Loucy (cell line): ENCODE data around the gene POLR3F.
A peak's percentile ranks its signal among the peaks of the same experiment; 100 is the strongest.

ENCODE experiments used
- H2AFZ ChIP-seq: fragments of 200-600 bp; sonication (generic); 2 replicates; pipeline ENCODE4 v1.6.0; 2016; ENCODE audit warnings: antibody characterized with exemption, mild to moderate bottlenecking, low read length, moderate library complexity
- H3F3A ChIP-seq: fragments of 200-600 bp; 2 replicates; pipeline ENCODE4 v1.6.0; 2016; ENCODE audit warnings: antibody characterized with exemption, low read depth, mild to moderate bottlenecking
- H3K27me3 ChIP-seq: fragments of 200-600 bp; sonication (generic); 2 replicates; pipeline ENCODE4 v1.6.1; 2014; ENCODE audit warnings: low read length, mild to moderate bottlenecking; ENCODE audit not compliant: insufficient read depth, poor library complexity, severe bottlenecking
- H3K36me3 ChIP-seq: fragments of 200-600 bp; sonication (generic); 2 replicates; pipeline ENCODE4 v1.6.1; 2016; ENCODE audit warnings: low read length; ENCODE audit not compliant: insufficient read depth
- H3K4me1 ChIP-seq: fragments of 200-600 bp; sonication (generic); 2 replicates; pipeline ENCODE4 v1.5.1; 2014; ENCODE audit warnings: low read length, mild to moderate bottlenecking; ENCODE audit not compliant: insufficient read depth, poor library complexity, severe bottlenecking
- H3K4me2 ChIP-seq: fragments of 200-600 bp; sonication (generic); 2 replicates; pipeline ENCODE4 v1.6.0; 2014; ENCODE audit warnings: antibody characterized with exemption, low read length, low read depth, mild to moderate bottlenecking; ENCODE audit not compliant: poor library complexity, severe bottlenecking
- H3K4me3 ChIP-seq: fragments of 200-600 bp; sonication (generic); 2 replicates; pipeline ENCODE4 v1.5.1; 2014; ENCODE audit warnings: low read length, mild to moderate bottlenecking, mixed read lengths; ENCODE audit not compliant: poor library complexity, severe bottlenecking
- H3K79me2 ChIP-seq: fragments of 200-600 bp; sonication (generic); 2 replicates; pipeline ENCODE4 v1.6.1; 2014; ENCODE audit warnings: low read length; ENCODE audit not compliant: insufficient read depth
- H3K9ac ChIP-seq: fragments of 200-600 bp; sonication (generic); 2 replicates; pipeline ENCODE4 v1.6.0; 2014; ENCODE audit warnings: mild to moderate bottlenecking, low read depth, low read length, moderate library complexity; ENCODE audit not compliant: poor library complexity, severe bottlenecking
- H3K9me2 ChIP-seq: fragments of 200-600 bp; sonication (generic); replicated peaks from 2 replicates; pipeline ENCODE4 v1.6.1; 2016; ENCODE audit warnings: low read depth, low read length, mixed read lengths
- H3K9me3 ChIP-seq: fragments of 200-600 bp; sonication (generic); 2 replicates; pipeline ENCODE4 v1.6.1; 2014; ENCODE audit warnings: mild to moderate bottlenecking, antibody characterized with exemption, low read length, low read depth; ENCODE audit not compliant: insufficient read depth
- H4K20me1 ChIP-seq: fragments of 200-600 bp; sonication (generic); 2 replicates; pipeline ENCODE4 v1.6.0; 2014; ENCODE audit warnings: antibody characterized with exemption, low read length, mild to moderate bottlenecking; ENCODE audit not compliant: insufficient read depth, poor library complexity, severe bottlenecking
- EZH2phosphoT487 ChIP-seq: fragments of 200-600 bp; IDR thresholded peaks from 2 replicates; pipeline ENCODE4 v1.6.1; 2018; ENCODE audit warnings: antibody characterized with exemption, mild to moderate bottlenecking, moderate library complexity, borderline replicate concordance
- TF ChIP-seq, protein P1 (sequence below): fragments of 200-600 bp; sonication (generic); conservative IDR thresholded peaks from 2 replicates; pipeline ENCODE4 v1.5.1; 2014; ENCODE audit warnings: mild to moderate bottlenecking, antibody characterized with exemption, low read length

POLR3F gene

DNA sequence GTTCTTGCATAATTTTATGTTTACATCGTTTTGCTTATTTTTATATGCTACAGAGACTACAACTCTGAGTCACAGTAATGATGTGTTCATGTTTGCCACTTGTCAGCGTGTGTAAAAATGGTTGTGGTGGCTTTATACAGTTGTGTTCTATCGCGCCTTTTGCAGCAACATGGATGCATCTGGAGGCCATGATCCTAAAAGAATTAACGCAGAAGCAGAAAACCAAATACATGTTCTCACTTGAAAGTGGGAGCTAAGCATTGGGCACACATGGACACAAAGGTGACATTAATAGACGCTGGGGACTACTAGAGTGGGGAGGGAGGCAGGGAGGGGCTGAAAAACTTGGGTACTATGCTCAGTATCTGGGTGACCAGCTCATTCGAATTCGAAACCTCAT is 39.6 kb downstream of the POLR3F start:
- peaks cover 22% of the 10 kb centered on the region for H3K4me1 ChIP-seq
- H3K9me2 ChIP-seq: no peaks in the 10 kb centered on the region
- peaks cover 3% of the 10 kb centered on the region for H4K20me1 ChIP-seq
- H3K36me3 ChIP-seq: no peaks in the 10 kb centered on the region
- peaks cover 29% of the 10 kb centered on the region for H3K27me3 ChIP-seq
- H3F3A ChIP-seq: no peaks in the 10 kb centered on the region
- H3K9me3 ChIP-seq: no peaks in the 10 kb centered on the region
- H3K4me3 ChIP-seq: peak overlapping the region; percentile 76
- H3K9ac ChIP-seq: peak overlapping the region; percentile 68
- H3K4me2 ChIP-seq: peak overlapping the region; percentile 84
- H3K79me2 ChIP-seq: peaks cover 19% of the 10 kb centered on the region
- peak overlapping the region; percentile 96 for H2AFZ ChIP-seq
- TF ChIP-seq, protein P1, sequence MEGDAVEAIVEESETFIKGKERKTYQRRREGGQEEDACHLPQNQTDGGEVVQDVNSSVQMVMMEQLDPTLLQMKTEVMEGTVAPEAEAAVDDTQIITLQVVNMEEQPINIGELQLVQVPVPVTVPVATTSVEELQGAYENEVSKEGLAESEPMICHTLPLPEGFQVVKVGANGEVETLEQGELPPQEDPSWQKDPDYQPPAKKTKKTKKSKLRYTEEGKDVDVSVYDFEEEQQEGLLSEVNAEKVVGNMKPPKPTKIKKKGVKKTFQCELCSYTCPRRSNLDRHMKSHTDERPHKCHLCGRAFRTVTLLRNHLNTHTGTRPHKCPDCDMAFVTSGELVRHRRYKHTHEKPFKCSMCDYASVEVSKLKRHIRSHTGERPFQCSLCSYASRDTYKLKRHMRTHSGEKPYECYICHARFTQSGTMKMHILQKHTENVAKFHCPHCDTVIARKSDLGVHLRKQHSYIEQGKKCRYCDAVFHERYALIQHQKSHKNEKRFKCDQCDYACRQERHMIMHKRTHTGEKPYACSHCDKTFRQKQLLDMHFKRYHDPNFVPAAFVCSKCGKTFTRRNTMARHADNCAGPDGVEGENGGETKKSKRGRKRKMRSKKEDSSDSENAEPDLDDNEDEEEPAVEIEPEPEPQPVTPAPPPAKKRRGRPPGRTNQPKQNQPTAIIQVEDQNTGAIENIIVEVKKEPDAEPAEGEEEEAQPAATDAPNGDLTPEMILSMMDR: no peak
- TF ChIP-seq EZH2phosphoT487: no peak

GRCh38 chr20:18507218-18508191 is 40.3 kb downstream of the POLR3F start, which contains the start of gene SEC23B:
Gene SEC23B (plus strand): TSS chr20:18507940. CDS start chr20:18510836, 2,896 bp downstream.
- Histone ChIP-seq H3K4me1 (peaks cover 22% of the 10 kb centered on the region), H4K20me1 (peaks cover 3% of the 10 kb centered on the region)
- TF ChIP-seq, protein P1: no peak
- no peak for TF ChIP-seq EZH2phosphoT487

DNA sequence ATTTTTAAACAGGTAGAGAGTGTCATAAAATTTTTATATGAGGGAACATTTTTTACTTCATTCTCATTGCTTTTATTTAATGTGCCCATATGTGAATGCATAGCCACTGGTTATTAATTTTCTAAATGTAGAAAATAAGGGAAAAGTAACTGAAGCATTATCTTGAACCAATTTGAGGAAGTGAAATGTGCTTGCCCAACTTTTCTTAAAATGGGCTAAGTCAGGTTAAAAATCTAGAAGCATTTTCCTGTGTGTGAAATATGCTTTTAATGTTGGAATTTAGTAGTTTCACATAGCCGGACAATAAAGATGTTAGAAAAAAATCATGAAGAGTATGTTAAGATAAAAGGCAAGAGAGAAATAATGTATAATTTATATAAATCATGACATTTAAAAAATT is 44.4 kb downstream of the POLR3F start:
- peaks cover 20% of the 10 kb centered on the region for H3K4me1 ChIP-seq
- peak overlapping the region; percentile 36 for H3K4me3 ChIP-seq
- H3K27me3 ChIP-seq: no peaks in the 10 kb centered on the region
- H3K9ac ChIP-seq: no peak overlapping the region
- H3K79me2 ChIP-seq: peaks cover 19% of the 10 kb centered on the region
- H3K36me3 ChIP-seq: peaks cover 7% of the 10 kb centered on the region; the same call in 1 of the 2 replicates
- no peak overlapping the region for H2AFZ ChIP-seq
- H3F3A ChIP-seq: no peaks in the 10 kb centered on the region
- peaks cover 3% of the 10 kb centered on the region for H4K20me1 ChIP-seq
- no peaks in the 10 kb centered on the region for H3K9me3 ChIP-seq
- peak overlapping the region; percentile 37 for H3K4me2 ChIP-seq
- H3K9me2 ChIP-seq: no peaks in the 10 kb centered on the region
- TF ChIP-seq, protein P1: no peak
- no peak for TF ChIP-seq EZH2phosphoT487

More at GRCh38 chr20:18507218-18508191, 40.3 kb downstream of the POLR3F start, which contains the start of gene SEC23B:
- peaks cover 21% of the 10 kb centered on the region for H3K27me3 ChIP-seq
- no peaks in the 10 kb centered on the region for H3F3A ChIP-seq
- peaks cover 19% of the 10 kb centered on the region for H3K79me2 ChIP-seq
- H3K4me2 ChIP-seq: peak within 1 kb of the TSS; percentile 84
- H3K9me2 ChIP-seq: no peaks in the 10 kb centered on the region
- peak within 1 kb of the TSS; percentile 68 for H3K9ac ChIP-seq
- no peaks in the 10 kb centered on the region for H3K36me3 ChIP-seq
- H3K9me3 ChIP-seq: no peaks in the 10 kb centered on the region
- H2AFZ ChIP-seq: peak within 1 kb of the TSS; percentile 96
- peak within 1 kb of the TSS; percentile 76 for H3K4me3 ChIP-seq
